ENCODE data around the gene KRTCAP3.
A peak's percentile ranks its signal among the peaks of the same experiment; 100 is the strongest.
"Not testable (repeated sequence)": the region's sequence is repeated elsewhere in the genome, so short reads cannot be mapped to it uniquely, and the experiment has no call there.

Gene KRTCAP3, protein sequence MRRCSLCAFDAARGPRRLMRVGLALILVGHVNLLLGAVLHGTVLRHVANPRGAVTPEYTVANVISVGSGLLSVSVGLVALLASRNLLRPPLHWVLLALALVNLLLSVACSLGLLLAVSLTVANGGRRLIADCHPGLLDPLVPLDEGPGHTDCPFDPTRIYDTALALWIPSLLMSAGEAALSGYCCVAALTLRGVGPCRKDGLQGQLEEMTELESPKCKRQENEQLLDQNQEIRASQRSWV

GRCh38 chr2:27441958-27442919 lies at the start of gene KRTCAP3:
Gene KRTCAP3 (plus strand): TSS chr2:27442381. CDS start chr2:27442413, 32 bp downstream.
- DNase-seq, result no peak

DNA sequence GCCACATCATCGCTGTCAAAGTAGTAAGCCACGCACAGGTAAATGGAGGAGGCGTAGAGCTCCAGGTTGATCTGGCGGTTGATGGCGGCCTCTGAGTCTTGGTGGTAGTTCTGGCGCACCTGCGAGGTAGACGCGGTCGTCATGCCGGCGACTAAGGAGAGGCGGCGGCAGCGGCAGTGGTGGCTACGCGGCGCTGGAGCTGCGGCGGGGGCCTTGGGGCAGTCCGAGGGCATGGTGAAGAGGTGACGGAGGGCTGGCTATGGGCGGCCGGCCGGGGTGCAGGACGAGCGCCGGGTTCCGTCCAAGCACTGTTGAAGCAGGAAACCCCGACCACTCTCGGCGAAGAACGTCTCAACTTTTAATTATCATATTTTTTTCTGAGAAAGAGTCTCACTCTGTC lies 49.0 kb upstream of the KRTCAP3 start:
- DNase-seq, result no peak

GRCh38 chr2:27398962-27399361 lies 43.2 kb upstream of the KRTCAP3 start:
- DNase-seq, result no peak

- no peak for DNase-seq
Observed at GRCh38 chr2:27400348-27401135, 41.6 kb upstream of the KRTCAP3 start.

DNA sequence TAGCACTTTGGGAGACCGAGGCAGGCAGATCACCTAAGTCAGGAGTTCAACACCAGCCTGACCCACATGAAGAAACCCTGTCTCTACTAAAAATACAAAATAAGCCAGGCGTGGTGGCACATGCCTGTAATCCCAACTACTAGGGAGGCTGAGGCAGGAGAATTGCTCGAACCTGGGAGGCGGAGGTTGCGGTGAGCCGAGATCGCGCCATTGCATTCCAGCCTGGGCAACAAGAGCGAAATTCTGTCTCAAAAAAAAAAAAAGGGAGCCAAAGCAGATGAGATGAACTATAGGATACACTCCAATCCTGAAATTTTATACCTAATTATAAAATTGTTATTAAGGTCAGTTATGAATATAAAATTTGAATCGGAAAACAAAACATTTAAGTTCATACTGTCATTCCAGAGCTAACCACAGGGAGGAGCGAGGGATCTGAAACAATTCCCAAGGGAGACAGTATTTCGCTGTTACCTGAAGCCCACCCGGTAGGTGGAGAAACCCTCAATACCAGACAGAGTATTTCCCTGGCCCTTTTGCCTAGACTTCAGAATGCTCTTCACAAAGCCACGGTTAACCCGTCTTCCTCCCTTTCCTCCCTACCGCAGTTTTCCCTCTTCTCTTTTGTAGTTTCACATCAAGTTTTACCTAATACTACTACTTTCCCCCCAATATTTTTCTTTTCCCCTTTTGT lies 34.2 kb upstream of the KRTCAP3 start:
- DNase-seq, result peak; percentile 19

DNA sequence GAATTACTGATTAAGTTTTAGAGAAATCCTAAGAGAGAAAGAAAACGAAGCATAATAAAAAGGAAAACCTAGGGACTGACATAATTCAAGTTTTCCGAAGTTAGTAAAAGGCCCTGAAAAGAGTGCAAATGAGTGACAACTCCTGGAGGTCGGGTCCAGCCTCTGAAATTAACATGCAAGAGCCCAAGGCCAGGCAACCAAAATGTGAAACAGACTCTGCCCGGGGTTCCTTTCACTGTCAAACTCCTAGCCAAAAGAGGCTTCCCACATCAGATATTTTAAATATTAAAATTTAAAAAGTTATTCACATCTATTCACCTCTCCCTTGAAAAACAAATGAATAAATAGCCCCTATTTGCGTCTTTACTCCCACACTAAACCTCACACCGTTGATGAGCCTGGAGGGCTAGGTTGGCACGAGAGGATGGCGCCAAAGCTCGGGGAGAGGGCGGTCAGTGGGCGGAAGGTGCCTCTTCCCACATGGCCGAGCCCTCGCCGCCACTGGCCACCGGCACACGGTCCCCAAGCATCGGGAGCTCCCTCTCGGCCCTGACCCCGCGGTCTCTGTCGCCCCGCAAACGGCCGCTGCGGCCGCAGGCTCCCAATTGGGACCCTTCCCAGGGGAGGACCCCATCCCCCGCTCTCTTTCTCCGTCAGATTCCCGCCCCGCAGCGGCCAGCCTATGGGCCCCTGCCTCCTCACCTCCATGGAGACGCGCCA lies 33.4 kb upstream of the KRTCAP3 start:
- peak; percentile 10 for DNase-seq

DNA sequence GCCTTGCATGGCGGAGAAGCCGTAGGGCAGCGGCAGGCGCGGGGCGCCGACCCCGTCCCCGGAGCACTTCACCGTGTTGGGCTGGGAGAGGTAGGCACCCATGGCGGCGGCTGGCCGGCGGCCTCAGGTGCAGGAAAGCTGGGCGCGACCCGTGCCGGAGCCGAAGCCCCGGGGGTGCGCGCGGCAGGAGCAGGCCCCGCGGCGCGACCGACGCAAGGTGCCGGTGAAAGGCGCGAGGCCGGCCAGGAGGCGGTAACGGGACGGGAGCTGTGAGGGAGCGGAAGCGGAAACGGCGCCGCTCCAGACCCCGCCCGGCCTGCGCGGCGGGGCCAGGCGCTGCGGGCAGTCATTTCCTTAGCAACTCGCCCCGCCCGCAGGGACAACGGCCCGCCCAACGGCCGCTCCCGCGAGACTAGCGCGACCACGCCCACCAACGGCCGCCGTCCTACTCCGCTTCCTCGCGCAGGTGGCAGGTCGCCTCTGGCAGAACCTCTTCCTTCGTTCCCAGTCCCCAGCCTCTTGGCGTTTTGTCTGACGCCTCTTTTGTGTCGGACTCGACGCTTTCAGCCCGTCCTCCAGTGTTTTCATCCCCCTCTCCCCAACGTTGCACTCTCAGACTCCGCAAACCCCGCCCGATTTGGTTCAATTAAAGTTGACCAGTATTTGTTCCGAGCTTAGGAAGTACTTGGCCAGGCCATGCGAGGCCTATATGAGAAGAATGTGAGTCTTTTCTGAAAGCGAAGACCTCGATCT lies 32.7 kb upstream of the KRTCAP3 start, which contains the start of gene PPM1G:
PPM1G (minus strand) TSS at position 271 of the 753 bp plus-strand sequence; CDS start at position 102, 169 bp downstream.
- DNase-seq, result peak; percentile 96

- no peak for DNase-seq
Observed at GRCh38 chr2:27412419-27413152, 29.6 kb upstream of the KRTCAP3 start.

DNA sequence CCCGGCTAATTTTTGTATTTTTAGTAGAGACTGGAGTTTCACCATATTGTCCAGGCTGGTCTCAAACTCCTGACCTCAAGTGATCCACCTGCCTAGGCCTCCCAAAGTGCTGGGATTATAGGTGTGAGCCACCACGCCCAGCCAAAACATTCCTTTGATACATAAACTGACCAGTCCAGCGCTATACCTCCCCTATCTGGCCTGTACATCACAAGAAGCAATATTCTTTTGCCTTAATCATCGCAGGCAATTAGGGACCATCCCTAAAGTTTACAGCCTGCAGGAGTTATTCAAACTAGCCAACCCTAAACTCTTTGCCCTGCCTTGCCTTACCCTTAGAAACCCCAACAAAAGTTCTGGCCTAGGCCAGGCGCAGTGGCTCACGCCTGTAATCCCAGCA lies 26.0 kb upstream of the KRTCAP3 start:
- no peak for DNase-seq

DNA sequence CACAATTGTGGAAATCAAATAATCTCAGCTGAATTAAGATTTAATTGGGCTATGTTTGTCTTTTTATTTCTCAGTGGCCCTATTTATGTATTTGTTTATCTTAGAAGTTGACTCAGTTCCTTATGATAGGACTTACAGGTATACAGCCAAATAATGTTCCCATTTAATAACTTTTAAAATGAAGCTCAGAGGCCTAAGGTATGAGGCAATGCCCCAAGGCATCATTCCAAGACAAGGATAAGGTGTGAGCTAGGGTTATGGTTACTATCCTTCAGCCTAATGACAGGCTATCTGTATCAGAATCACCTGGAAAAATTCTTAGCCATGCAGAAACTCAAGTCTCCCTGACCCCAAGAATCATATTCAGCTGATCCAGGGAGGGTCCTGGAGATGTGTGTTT lies 21.2 kb upstream of the KRTCAP3 start:
- no peak for DNase-seq

GRCh38 chr2:27421660-27422250 lies 20.4 kb upstream of the KRTCAP3 start:
- no peak for DNase-seq

GRCh38 chr2:27422958-27423357 lies 19.2 kb upstream of the KRTCAP3 start:
- DNase-seq, result no peak

DNA sequence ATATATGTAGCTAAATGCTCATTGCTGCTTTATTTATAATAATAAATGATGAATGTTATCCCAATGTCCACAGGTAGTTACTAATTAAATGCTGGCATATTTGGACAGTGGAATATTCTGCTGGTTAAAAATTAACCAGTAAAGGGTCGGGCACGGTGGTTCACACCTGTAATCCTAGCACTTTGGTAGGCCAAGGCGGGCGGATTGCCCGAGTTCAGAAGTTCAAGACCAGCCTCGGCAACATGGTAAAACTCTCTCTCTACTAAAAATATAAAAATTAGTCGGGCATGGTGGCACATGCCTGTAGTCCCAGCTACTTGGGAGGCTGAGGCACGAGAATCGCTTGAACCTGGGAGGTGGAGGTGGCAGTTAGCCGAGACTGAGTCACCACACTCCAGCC lies 17.1 kb upstream of the KRTCAP3 start:
- not testable (repeated sequence) for DNase-seq

- DNase-seq, result peak; percentile 10
Observed at GRCh38 chr2:27427863-27428212, 14.3 kb upstream of the KRTCAP3 start.

DNA sequence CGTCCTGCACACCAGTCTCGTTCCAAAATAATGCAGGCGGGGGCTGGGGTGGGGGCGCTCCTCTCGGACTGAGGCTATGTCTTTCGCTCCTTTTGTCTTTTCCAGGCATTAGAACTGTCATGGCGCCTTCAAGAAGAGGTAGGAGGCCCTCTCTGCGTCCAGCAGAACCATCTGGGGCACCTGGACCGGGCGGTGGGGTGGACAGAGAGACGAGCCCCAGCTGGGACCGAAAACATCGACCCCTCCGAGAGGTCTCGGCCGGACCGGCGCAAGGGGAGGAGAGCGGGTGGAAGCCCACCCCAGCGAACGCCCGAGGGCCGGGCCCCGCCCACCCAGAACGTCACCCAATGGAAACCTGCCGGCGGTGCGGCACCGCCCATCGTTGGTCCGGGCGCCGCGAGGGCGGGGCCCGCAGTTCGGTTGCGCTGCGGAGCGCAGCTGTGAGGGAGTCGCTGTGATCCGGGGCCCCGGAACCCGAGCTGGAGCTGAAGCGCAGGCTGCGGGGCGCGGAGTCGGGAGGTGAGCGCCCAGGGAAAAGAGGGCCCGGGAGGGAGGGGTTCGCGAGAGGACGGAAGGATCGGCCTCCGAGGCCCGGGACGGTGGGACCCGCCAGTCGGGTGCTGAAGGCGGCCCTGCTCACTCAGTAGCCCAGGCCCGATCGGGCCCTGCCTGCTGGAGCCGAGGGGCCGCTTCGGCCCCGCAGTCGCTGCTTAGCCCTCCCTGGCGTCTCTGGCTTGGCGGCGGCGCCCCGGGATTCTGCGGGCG lies 13.8 kb upstream of the KRTCAP3 start, which contains the start of gene NRBP1:
NRBP1 (plus strand) TSS at position 419 of the 765 bp plus-strand sequence. CDS start 4,643 bp downstream, outside the sequence.
- DNase-seq, result peak; percentile 92

GRCh38 chr2:27428978-27429541 lies 13.1 kb upstream of the KRTCAP3 start:
- peak; percentile 90 for DNase-seq

GRCh38 chr2:27431395-27431794 lies 10.8 kb upstream of the KRTCAP3 start:
- DNase-seq, result peak; percentile 91

GRCh38 chr2:27435628-27436027 lies 6.6 kb upstream of the KRTCAP3 start:
- no peak for DNase-seq

Measured in inflammatory macrophage treated with lipopolysaccharide for 4 hours (primary cell).